ACC112 (cell line): ENCODE measurements around the gene DDI1.
"Not testable (repeated sequence)": the region's sequence is repeated elsewhere in the genome, so short reads cannot be mapped to it uniquely, and the experiment has no call there.

Experiments used
- H2AFZ ChIP-seq: fragments of 200-600 bp; sonication (generic); one replicate; pipeline ENCODE4 v1.6.0; 2017; ENCODE audit warnings: antibody characterized with exemption, low read length; ENCODE audit not compliant: unreplicated experiment
- H3K27ac ChIP-seq: fragments of 200-600 bp; sonication (generic); 2 replicates; pipeline ENCODE4 v1.5.1; 2014; ENCODE audit warnings: low read depth, mild to moderate bottlenecking, antibody characterized with exemption, low read length, moderate library complexity
- H3K27me3 ChIP-seq: fragments of 200-600 bp; sonication (generic); 2 replicates; pipeline ENCODE4 v1.6.1; 2014; ENCODE audit warnings: mild to moderate bottlenecking, antibody characterized with exemption, low read length, moderate library complexity, mixed read lengths; ENCODE audit not compliant: insufficient read depth
- H3K36me3 ChIP-seq: fragments of 200-600 bp; sonication (generic); 2 replicates; pipeline ENCODE4 v1.6.1; 2016; ENCODE audit warnings: mild to moderate bottlenecking, antibody characterized with exemption, low read length, moderate library complexity, mixed read lengths; ENCODE audit not compliant: insufficient read depth
- H3K4me1 ChIP-seq: fragments of 200-600 bp; sonication (generic); one replicate; pipeline ENCODE4 v1.6.1; 2016; ENCODE audit warnings: low read length, mixed read lengths; ENCODE audit not compliant: insufficient read depth, unreplicated experiment, control insufficient read depth
- H3K4me3 ChIP-seq: fragments of 200-600 bp; sonication (generic); 2 replicates; pipeline ENCODE4 v1.5.1; 2014; ENCODE audit warnings: mild to moderate bottlenecking, low read depth, low read length
- H3K79me2 ChIP-seq: fragments of 200-600 bp; sonication (generic); one replicate; pipeline ENCODE4 v1.6.0; 2016; ENCODE audit warnings: low read length; ENCODE audit not compliant: control insufficient read depth, unreplicated experiment, insufficient read depth

The DDI1 gene

GRCh38 chr11:104036995-104037394, 555 bp downstream of the DDI1 start:
- H3K79me2 ChIP-seq = no peaks in the 10 kb centered on the region
- no peaks in the 10 kb centered on the region for H3K36me3 ChIP-seq
- no peak overlapping the region for H3K27ac ChIP-seq
- H3K27me3 ChIP-seq = no peaks in the 10 kb centered on the region
- no peak overlapping the region for H3K4me3 ChIP-seq
- no peak overlapping the region for H2AFZ ChIP-seq
- H3K4me1 ChIP-seq = peaks cover 7% of the 10 kb centered on the region

GRCh38 chr11:104041792-104042191, 5.4 kb downstream of the DDI1 start:
- Histone ChIP-seq H2AFZ (no peak overlapping the region), H3K4me3 (no peak overlapping the region), H3K27ac (no peak overlapping the region), H3K36me3 (no peaks in the 10 kb centered on the region), H3K4me1 (no peaks in the 10 kb centered on the region), H3K27me3 (no peaks in the 10 kb centered on the region), H3K79me2 (no peaks in the 10 kb centered on the region)

GRCh38 chr11:104043142-104043541, 6.7 kb downstream of the DDI1 start:
- Histone ChIP-seq H3K27ac (no peak overlapping the region), H2AFZ (no peak overlapping the region), H3K4me3 (no peak overlapping the region), H3K79me2 (no peaks in the 10 kb centered on the region), H3K27me3 (no peaks in the 10 kb centered on the region), H3K36me3 (no peaks in the 10 kb centered on the region), H3K4me1 (no peaks in the 10 kb centered on the region)

- no peaks in the 10 kb centered on the region for H3K79me2 ChIP-seq
- no peaks in the 10 kb centered on the region for H3K27me3 ChIP-seq
Measured at GRCh38 chr11:104043678-104044239, 7.3 kb downstream of the DDI1 start.

GRCh38 chr11:104046331-104046730, 9.9 kb downstream of the DDI1 start:
- Histone ChIP-seq H3K4me3 (no peak overlapping the region), H2AFZ (no peak overlapping the region), H3K36me3 (no peaks in the 10 kb centered on the region), H3K79me2 (no peaks in the 10 kb centered on the region), H3K27ac (no peak overlapping the region), H3K4me1 (no peaks in the 10 kb centered on the region), H3K27me3 (no peaks in the 10 kb centered on the region)

More at GRCh38 chr11:104043678-104044239, 7.3 kb downstream of the DDI1 start:
- Histone ChIP-seq H2AFZ (no peak overlapping the region), H3K27ac (no peak overlapping the region), H3K4me3 (no peak overlapping the region), H3K4me1 (no peaks in the 10 kb centered on the region), H3K36me3 (no peaks in the 10 kb centered on the region)

GRCh38 chr11:104046858-104047257, 10.4 kb downstream of the DDI1 start:
- not testable (repeated sequence) for H3K4me1 ChIP-seq, H3K4me3 ChIP-seq, H2AFZ ChIP-seq, H3K36me3 ChIP-seq, H3K27ac ChIP-seq, H3K79me2 ChIP-seq, H3K27me3 ChIP-seq

GRCh38 chr11:104049116-104049515, 12.7 kb downstream of the DDI1 start:
- no peak overlapping the region for H2AFZ ChIP-seq
- H3K36me3 ChIP-seq = no peaks in the 10 kb centered on the region
- H3K79me2 ChIP-seq = no peaks in the 10 kb centered on the region
- H3K4me1 ChIP-seq = no peaks in the 10 kb centered on the region
- H3K27me3 ChIP-seq = 0 out of 2 replicates have a peak, but pooled peaks cover 2% of the 10 kb centered on the region
- H3K4me3 ChIP-seq = no peak overlapping the region
- no peak overlapping the region for H3K27ac ChIP-seq

- Histone ChIP-seq H2AFZ (no peak overlapping the region), H3K4me1 (no peaks in the 10 kb centered on the region), H3K27me3 (0 out of 2 replicates have a peak, but pooled peaks cover 2% of the 10 kb centered on the region), H3K27ac (no peak overlapping the region), H3K4me3 (no peak overlapping the region), H3K79me2 (no peaks in the 10 kb centered on the region), H3K36me3 (no peaks in the 10 kb centered on the region)
Measured at GRCh38 chr11:104051778-104052177, 15.3 kb downstream of the DDI1 start.

GRCh38 chr11:104053743-104054478, 17.5 kb downstream of the DDI1 start:
- H3K27me3 ChIP-seq = 0 out of 2 replicates have a peak, but pooled peaks cover 2% of the 10 kb centered on the region
- H3K4me3 ChIP-seq = no peak overlapping the region
- H3K27ac ChIP-seq = no peak overlapping the region
- H3K36me3 ChIP-seq = no peaks in the 10 kb centered on the region
- H3K4me1 ChIP-seq = no peaks in the 10 kb centered on the region
- H2AFZ ChIP-seq = no peak overlapping the region
- no peaks in the 10 kb centered on the region for H3K79me2 ChIP-seq

GRCh38 chr11:104054911-104055529, 18.6 kb downstream of the DDI1 start:
- Histone ChIP-seq H3K4me1 (no peaks in the 10 kb centered on the region), H2AFZ (no peak overlapping the region), H3K27ac (no peak overlapping the region), H3K4me3 (no peak overlapping the region), H3K27me3 (0 out of 2 replicates have a peak, but pooled peaks cover 2% of the 10 kb centered on the region), H3K79me2 (no peaks in the 10 kb centered on the region), H3K36me3 (no peaks in the 10 kb centered on the region)

- Histone ChIP-seq H3K4me3 (no peak overlapping the region), H2AFZ (no peak overlapping the region), H3K27ac (no peak overlapping the region), H3K79me2 (no peaks in the 10 kb centered on the region), H3K4me1 (no peaks in the 10 kb centered on the region), H3K36me3 (no peaks in the 10 kb centered on the region), H3K27me3 (0 out of 2 replicates have a peak, but pooled peaks cover 2% of the 10 kb centered on the region)
Measured at GRCh38 chr11:104055596-104055995, 19.2 kb downstream of the DDI1 start.
